A549 (cell line): ENCODE results near the gene F8.

Experiments
- CHD2 ChIP-seq: fragments of 150-350 bp; IDR thresholded peaks from 2 replicates; pipeline ENCODE4 v1.6.1; 2014; ENCODE audit warnings: low read length; ENCODE audit not compliant: partially characterized antibody
- HOXA7 ChIP-seq: fragments of 250-450 bp; sonication (Bioruptor Pico); IDR thresholded peaks from 2 replicates; pipeline ENCODE4 v1.5.0; 2020; ENCODE audit warnings: mild to moderate bottlenecking, moderate library complexity
- KDM1A ChIP-seq: fragments of 200-600 bp; sonication (generic); IDR thresholded peaks from 2 replicates; pipeline ENCODE4 v1.6.1; 2016; ENCODE audit warnings: low read depth, mild to moderate bottlenecking
- KDM5A ChIP-seq: fragments of 200-600 bp; sonication (generic); IDR thresholded peaks from 2 replicates; pipeline ENCODE4 v1.6.1; 2016; ENCODE audit warnings: antibody characterized with exemption, mild to moderate bottlenecking
- MAFK ChIP-seq: fragments of 450-650 bp; IDR thresholded peaks from 2 replicates; pipeline ENCODE4 v1.6.1; 2014; ENCODE audit not compliant: partially characterized antibody
- POLR2A ChIP-seq: IDR thresholded peaks from 2 replicates; pipeline ENCODE4 v1.6.1; 2012; ENCODE audit warnings: mild to moderate bottlenecking, low read length
- RARB ChIP-seq: fragments of 250-450 bp; sonication (Bioruptor Pico); IDR thresholded peaks from 2 replicates; pipeline ENCODE4 v1.8.0; 2021; ENCODE audit warnings: mild to moderate bottlenecking, moderate library complexity
- RFX5 ChIP-seq: fragments of 450-650 bp; IDR thresholded peaks from 2 replicates; pipeline ENCODE4 v1.7.1; 2014; ENCODE audit warnings: antibody characterized with exemption, mild to moderate bottlenecking, moderate library complexity
- TF ChIP-seq, protein P1 (sequence below): fragments of >200 bp; sonication (Bioruptor Twin); formaldehyde crosslinking; IDR thresholded peaks from 3 replicates; pipeline ENCODE4 v1.5.1; 2016
- TF ChIP-seq, protein P2 (sequence below): fragments of 150-350 bp; IDR thresholded peaks from 2 replicates; pipeline ENCODE4 v1.6.1; 2014; ENCODE audit warnings: low read depth, mild to moderate bottlenecking, low read length
- TF ChIP-seq, protein P3 (sequence below): IDR thresholded peaks from 2 replicates; pipeline ENCODE4 v1.6.1; 2012
- TF ChIP-seq, protein P4 (sequence below): IDR thresholded peaks from 2 replicates; pipeline ENCODE4 v1.6.1; 2012

DNA sequence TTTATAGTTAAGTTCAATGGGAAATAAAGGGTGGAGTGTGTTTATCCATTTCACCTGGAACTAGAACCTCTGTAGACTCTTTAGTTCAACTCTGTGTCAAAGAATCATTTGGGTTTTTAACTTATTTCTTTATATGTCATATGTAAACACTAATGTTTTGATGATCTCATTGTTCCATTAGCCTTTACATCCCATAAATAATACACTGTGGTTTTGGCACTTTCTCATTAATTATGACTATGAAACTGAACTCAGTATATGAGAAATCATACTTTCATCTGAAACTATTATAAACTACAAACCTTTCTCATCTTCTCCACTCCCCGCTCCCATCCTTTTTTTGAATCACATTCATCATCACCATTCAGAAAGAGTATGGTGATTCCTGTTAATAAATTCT is 31.0 kb downstream of the F8 start:
- TF ChIP-seq, protein P1, sequence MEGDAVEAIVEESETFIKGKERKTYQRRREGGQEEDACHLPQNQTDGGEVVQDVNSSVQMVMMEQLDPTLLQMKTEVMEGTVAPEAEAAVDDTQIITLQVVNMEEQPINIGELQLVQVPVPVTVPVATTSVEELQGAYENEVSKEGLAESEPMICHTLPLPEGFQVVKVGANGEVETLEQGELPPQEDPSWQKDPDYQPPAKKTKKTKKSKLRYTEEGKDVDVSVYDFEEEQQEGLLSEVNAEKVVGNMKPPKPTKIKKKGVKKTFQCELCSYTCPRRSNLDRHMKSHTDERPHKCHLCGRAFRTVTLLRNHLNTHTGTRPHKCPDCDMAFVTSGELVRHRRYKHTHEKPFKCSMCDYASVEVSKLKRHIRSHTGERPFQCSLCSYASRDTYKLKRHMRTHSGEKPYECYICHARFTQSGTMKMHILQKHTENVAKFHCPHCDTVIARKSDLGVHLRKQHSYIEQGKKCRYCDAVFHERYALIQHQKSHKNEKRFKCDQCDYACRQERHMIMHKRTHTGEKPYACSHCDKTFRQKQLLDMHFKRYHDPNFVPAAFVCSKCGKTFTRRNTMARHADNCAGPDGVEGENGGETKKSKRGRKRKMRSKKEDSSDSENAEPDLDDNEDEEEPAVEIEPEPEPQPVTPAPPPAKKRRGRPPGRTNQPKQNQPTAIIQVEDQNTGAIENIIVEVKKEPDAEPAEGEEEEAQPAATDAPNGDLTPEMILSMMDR: no peak
- TF ChIP-seq POLR2A (no peak), RFX5 (no peak), MAFK (no peak), HOXA7 (no peak), CHD2 (no peak), KDM5A (no peak), KDM1A (no peak), RARB (CRISPR knock-in tag) (no peak)
- TF ChIP-seq, protein P2, sequence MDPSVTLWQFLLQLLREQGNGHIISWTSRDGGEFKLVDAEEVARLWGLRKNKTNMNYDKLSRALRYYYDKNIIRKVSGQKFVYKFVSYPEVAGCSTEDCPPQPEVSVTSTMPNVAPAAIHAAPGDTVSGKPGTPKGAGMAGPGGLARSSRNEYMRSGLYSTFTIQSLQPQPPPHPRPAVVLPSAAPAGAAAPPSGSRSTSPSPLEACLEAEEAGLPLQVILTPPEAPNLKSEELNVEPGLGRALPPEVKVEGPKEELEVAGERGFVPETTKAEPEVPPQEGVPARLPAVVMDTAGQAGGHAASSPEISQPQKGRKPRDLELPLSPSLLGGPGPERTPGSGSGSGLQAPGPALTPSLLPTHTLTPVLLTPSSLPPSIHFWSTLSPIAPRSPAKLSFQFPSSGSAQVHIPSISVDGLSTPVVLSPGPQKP: no peak
- TF ChIP-seq, protein P3, sequence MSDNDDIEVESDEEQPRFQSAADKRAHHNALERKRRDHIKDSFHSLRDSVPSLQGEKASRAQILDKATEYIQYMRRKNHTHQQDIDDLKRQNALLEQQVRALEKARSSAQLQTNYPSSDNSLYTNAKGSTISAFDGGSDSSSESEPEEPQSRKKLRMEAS: no peak
- TF ChIP-seq, protein P4, sequence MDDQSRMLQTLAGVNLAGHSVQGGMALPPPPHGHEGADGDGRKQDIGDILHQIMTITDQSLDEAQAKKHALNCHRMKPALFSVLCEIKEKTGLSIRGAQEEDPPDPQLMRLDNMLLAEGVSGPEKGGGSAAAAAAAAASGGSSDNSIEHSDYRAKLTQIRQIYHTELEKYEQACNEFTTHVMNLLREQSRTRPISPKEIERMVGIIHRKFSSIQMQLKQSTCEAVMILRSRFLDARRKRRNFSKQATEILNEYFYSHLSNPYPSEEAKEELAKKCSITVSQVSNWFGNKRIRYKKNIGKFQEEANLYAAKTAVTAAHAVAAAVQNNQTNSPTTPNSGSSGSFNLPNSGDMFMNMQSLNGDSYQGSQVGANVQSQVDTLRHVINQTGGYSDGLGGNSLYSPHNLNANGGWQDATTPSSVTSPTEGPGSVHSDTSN: no peak
